Loucy (cell line): ENCODE results near the gene AKAP6.

Source experiments
- EZH2phosphoT487 ChIP-seq: fragments of 200-600 bp; IDR thresholded peaks from 2 replicates; pipeline ENCODE4 v1.6.1; 2018; ENCODE audit warnings: antibody characterized with exemption, mild to moderate bottlenecking, moderate library complexity, borderline replicate concordance
- TF ChIP-seq, protein P1 (sequence below): fragments of 200-600 bp; sonication (generic); conservative IDR thresholded peaks from 2 replicates; pipeline ENCODE4 v1.5.1; 2014; ENCODE audit warnings: mild to moderate bottlenecking, antibody characterized with exemption, low read length

DNA sequence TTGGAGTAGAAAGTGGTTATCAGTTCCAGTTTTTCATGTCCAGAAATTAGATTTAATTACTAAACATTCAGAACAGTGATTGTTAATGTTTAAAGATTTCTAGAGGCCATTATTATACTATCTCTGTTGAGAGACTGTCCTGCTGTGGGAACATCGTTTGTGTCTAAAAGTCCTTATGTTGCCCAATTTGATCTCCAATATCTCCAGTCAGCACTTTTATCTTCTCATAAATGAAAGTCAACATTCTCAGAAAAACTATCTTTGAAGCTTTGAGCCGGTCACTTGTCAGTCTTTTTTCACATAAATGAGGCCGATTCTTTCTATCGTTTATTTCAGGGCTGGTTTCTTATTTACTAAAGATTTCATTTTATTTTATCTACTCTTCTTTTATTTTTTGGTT is 518.8 kb downstream of the AKAP6 start:
- TF ChIP-seq, protein P1, sequence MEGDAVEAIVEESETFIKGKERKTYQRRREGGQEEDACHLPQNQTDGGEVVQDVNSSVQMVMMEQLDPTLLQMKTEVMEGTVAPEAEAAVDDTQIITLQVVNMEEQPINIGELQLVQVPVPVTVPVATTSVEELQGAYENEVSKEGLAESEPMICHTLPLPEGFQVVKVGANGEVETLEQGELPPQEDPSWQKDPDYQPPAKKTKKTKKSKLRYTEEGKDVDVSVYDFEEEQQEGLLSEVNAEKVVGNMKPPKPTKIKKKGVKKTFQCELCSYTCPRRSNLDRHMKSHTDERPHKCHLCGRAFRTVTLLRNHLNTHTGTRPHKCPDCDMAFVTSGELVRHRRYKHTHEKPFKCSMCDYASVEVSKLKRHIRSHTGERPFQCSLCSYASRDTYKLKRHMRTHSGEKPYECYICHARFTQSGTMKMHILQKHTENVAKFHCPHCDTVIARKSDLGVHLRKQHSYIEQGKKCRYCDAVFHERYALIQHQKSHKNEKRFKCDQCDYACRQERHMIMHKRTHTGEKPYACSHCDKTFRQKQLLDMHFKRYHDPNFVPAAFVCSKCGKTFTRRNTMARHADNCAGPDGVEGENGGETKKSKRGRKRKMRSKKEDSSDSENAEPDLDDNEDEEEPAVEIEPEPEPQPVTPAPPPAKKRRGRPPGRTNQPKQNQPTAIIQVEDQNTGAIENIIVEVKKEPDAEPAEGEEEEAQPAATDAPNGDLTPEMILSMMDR = no peak
- no peak for TF ChIP-seq EZH2phosphoT487
